ENCODE measurements around the gene TMPRSS2.

TMPRSS2 gene

DNA sequence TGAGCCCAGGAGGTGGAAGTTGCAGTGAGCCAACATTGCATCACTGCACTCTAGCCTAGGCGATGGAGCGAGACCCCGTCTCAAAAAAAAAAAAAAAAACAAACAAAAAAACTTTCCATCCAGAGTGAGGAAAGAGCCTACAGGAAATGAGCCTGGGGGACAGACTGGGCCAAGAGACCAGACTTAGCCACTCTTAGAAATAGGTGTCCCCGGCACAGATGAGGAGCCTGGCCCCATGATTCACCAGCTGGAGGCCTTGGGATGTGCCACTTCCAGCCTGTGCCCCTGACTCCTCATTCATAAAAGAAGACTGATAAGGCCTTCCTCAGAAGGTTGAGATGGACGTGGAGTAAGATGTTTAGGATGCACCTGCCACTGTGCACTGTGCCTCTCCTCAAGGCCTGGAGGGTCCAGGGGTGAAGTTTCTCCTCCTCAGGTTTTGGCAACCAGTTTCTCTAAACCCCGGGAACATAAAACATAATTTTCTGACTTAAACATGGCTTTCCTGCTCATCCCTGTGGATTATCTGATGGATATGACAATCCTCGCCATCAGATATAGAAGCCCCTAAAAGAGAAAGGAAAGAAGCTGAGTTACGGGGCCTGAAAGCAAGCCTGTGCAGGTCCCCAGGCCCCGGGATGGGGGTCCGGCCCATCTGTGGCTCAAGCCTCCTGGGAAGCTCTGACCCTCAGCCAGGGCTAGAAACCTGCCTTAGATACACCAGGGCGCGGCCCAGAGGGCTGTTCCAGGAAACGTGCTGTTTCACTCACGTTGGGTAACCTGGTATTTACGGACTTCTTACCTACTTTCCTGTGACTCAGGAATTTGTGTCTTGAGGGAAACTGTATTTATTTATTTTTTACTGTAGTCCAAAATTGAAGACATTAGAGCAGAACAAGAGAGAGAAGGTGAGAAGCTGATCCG is 55.9 kb downstream of the TMPRSS2 start:
- no peak for DNase-seq (ENCODE audit: low read depth in 1 of 2, low spot score in 1 of 2)

DNA sequence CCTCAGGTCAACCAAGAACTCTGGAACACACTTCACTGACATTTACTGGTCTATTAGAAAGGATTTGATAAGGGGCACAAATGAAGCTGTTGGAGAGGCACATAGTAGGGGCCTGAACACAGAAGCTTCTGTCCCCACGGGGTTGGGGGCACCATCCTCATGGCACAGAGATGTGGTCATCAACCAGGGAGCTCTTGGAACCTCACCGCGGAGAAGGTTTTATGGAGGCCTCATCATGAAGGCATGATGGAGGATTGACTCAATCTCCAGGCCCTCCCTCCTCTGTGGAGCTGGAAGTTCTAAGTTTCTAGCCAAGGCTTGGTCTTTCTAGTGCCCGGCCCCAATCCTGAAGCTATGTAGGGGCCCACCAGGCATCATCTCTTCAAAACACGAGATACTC is 58.3 kb downstream of the TMPRSS2 start:
- no peak for DNase-seq (ENCODE audit: low read depth in 1 of 2, low spot score in 1 of 2)

DNA sequence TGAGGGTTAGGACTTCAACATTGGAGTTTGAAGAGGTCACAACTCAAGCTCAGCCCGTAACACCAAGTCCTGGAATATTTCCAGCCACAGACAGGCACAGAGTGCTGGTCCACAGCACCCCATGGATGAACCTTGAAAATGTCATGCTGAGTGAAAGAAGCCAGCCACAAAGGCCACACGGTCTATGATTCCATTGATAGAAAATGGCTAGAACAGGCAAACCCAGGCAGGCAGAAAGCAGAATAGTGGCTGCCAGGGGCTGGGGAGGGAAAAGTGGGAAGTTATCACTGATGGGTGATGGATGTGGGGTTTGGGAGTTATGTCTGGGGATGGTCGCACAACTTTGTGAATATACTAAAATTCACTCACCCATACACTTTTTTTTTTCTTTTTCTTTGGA is 60.6 kb downstream of the TMPRSS2 start:
- no peak for DNase-seq (ENCODE audit: low read depth in 1 of 2, low spot score in 1 of 2)

DNA sequence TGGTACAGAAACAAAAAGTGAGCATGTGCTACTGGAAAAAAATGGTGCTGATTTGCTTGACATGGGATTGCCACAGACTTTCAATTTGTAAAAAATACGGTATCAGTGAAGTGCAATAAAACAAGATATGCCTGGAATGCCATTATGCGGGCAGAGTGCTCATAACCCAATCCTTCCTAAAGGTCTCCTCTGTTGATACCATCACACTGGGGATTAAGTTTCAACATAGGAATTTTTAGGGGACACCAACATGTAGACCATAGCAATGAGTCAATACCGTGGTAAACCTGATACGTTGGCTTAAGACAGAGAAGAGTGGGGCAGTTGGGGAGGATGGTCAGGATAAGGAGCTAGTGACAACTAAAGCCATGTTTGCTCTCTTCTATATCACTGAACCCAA is 61.4 kb downstream of the TMPRSS2 start:
- no peak for DNase-seq (ENCODE audit: low read depth in 1 of 2, low spot score in 1 of 2)

DNA sequence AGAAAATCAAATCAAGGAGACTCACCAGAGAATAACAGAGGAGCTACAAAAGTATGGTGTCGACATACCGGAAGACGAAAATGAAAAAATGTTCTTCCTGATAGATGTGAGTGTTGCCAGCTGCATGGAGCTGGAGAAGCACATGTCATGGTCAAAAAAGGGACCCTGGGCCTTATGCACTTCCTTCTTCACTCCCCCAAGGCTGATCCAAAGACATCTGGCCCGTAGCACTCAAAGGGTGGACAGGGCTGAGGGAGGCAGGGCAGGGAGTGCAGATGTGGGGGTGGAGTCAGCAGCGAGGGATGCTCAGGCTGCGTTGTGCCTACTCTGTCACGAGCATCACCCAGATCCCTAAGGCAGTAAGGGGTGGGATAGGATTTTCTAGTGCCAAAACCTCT is 62.5 kb downstream of the TMPRSS2 start:
- DNase-seq (ENCODE audit: low read depth in 1 of 2, low spot score in 1 of 2) = no peak

DNA sequence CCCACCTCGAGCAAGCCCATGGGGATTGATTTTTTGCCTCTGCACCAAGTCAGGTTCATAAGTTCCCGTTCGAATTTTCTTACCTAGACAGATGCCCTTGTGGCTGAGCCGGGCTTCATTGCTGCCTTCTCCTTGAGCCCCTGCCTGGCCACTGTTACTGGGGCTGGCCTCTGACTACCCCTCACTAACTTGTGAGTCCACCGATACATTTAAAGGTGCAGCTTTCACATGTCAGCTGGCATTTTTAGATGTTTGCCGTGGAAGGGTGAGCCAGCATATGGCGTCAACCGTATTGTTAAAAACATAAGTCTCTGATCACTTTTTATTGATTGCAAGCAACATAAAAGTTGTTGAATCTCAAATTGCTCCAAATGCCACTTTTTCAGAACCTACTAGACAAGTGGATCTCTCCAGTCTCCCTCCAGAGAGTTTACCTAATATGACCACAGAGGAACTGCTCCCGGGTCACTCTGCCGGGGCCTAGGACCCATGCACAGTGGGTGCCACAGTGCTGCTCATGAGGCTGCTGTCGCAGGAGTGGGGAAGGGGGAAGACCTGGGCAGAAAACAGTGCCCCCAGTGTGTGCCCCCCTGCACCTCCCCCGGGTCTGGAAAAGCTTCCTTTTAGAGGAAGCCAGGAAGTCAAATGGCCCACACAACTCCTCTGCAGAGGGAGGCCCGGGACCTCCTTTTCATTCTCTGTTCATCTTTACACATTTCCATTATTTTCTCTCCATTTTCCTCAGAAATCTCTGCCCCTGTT is 63.1 kb downstream of the TMPRSS2 start:
- no peak for DNase-seq (ENCODE audit: low read depth in 1 of 2, low spot score in 1 of 2)

DNA sequence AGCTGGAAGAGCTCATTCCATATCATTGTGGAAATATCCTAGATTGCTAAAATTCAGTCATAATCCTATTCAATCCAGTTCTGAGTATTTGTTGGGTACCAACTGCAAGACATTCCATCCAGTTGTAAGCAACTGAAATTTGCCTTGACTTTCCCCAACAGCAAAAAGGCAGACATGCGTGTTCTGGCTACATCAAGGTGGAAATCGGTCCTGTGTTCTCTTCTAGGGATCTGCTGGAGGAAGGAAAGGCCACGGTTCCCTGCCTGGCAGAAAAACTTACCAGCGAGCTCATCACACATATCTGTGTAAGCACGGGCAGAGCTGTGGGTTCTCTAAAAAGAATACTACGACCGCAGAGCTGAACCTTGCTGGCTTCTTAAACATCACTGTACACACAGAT is 64.4 kb downstream of the TMPRSS2 start:
- no peak for DNase-seq (ENCODE audit: low read depth in 1 of 2, low spot score in 1 of 2)

DNA sequence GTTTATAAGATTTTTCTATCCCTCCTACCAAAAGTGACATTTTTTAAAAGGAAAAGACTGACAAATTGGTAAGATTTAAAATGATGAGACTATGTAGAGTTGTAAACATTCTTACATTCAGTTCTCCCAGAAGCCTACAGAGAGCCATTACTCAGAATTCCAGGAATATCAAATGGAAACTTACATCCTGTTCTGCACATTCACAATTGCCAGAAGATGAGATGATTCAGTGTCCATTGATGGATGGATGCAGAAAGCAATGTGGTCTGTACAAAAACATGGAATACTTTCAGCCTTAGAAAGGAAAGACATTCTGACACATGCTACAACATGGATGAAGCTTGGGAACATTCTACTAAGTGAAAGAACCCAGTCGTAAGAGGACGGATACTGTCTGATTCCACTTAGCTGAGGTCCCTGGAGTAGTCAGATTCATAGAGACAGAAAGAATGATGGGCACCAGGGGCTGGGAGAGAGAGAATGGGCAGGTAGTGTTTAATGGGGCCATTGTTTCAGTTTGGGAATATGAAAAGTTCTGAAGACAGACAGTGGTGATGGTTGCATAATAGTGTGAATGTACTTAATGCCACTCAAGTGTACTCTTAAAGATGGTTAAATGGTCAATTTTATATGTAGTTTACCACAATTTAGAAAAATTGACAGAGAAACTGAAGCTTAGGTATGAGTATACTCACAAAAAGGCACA is 65.3 kb downstream of the TMPRSS2 start:
- no peak for DNase-seq (ENCODE audit: low read depth in 1 of 2, low spot score in 1 of 2)

DNA sequence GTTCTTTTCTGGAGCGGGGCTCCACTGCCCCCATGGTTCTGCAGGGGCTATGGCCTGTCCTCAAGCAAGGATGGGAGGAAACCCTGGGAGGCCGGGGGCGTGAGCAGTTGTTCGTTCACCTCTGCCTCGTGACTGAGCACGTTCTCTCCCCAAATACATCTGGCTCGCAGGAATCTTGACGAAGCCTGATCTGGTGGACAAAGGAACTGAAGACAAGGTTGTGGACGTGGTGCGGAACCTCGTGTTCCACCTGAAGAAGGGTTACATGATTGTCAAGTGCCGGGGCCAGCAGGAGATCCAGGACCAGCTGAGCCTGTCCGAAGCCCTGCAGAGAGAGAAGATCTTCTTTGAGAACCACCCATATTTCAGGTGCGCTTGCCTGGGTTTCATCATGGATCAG is 66.4 kb downstream of the TMPRSS2 start:
- no peak for DNase-seq (ENCODE audit: low read depth in 1 of 2, low spot score in 1 of 2)

DNA sequence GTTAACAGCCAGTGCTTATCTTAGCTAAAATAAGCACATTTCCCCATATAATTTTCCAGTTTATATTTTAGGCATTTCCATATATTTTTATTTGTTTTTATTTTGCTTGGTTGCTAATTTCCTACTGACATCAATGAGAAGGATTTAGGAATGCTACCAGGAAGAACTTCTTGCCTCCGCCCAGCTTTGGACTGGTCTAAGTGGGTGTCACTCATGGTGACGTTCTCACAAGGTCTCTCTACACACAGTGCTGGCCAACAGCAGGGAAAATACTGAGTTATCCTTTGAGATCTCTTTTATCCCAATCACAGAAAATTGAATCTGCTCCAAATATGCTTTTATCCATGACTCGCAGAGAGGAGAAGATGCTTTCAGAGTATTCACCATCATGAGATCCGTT is 68.7 kb downstream of the TMPRSS2 start:
- no peak for DNase-seq (ENCODE audit: low read depth in 1 of 2, low spot score in 1 of 2)

DNA sequence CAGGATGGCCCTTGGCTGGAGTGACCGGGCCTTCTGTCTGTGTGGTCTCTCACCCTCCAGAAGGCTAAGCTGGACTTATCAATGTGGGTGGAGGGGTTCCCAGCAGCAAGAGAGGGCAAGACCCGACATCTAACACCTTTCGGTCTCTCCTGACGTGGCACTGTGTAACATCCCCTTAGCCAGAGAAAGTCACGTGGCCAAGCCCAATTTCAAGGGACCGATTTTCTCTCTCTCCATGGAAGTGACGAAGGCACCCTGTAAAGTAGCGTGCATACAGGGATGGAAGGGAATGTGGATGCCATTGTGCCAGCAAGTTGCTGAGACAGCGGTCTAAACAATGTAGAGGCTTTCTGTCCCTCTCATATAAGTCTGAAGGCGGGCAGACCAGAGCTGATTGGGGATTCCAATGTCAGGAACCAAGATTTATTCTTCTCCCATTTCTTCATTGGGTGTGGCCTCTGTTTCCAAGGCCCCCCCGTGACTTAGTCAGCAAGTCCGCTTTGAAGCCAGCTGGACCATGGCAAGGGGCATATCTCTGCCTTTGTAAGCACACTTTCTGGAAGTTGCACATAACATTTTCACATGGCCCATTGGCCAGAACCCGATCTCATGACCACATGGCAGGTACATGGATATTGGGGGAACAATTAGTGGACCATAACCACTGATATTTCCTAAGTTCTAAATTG is 69.4 kb downstream of the TMPRSS2 start:
- no peak for DNase-seq (ENCODE audit: low read depth in 1 of 2, low spot score in 1 of 2)

DNA sequence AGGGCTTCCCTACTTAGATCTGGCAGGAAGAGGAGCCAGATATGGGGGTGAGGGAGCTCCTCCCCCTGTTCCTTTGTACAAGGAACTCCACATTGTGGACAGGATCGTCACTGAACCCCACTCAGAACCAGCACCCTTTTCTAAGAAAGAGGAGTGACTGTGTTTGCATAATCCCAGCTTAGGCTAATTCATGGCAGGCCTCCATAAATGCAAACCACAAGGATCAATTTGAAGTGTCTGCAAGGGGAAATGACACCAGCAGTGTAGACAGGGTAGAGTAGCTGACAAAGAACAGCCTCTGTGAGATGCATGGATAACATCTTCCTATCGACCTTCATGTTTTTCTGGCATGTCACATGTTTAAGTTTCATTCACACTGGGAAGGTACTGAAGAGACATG is 70.2 kb downstream of the TMPRSS2 start:
- DNase-seq (ENCODE audit: low read depth in 1 of 2, low spot score in 1 of 2) = no peak

DNA sequence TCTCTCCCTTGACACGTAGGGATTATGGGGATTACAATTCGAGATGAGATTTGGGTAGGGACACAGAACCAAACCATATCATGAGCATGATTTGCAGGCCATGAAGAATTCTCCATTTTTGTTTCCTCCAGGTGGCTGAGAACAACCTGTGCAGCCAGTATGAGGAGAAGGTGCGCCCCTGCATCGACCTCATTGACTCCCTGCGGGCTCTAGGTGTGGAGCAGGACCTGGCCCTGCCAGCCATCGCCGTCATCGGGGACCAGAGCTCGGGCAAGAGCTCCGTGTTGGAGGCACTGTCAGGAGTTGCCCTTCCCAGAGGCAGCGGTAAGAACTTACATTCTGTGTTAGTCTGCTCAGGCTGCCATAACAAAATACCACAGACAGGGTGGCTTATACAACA is 72.3 kb downstream of the TMPRSS2 start:
- DNase-seq (ENCODE audit: low read depth in 1 of 2, low spot score in 1 of 2) = no peak

DNA sequence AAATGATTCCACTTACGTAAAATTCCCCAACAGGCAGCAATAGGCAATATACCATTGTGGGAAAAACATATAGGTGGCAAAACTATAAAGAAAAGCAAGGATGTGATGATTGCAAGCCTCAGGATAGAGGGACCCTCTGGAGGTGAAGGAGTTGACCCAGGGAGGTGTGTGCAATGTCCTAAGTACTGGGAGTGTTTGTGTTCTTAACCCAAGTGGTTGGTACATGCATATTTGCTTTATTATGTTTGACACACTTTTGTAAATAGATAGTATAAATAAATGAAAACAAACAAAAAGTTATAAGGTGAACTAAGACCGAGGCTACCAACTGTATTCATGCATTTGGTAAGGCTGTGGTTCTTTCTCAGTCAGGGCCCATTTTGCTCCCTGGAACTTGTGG is 74.4 kb downstream of the TMPRSS2 start:
- DNase-seq (ENCODE audit: low read depth in 1 of 2, low spot score in 1 of 2) = no peak

DNA sequence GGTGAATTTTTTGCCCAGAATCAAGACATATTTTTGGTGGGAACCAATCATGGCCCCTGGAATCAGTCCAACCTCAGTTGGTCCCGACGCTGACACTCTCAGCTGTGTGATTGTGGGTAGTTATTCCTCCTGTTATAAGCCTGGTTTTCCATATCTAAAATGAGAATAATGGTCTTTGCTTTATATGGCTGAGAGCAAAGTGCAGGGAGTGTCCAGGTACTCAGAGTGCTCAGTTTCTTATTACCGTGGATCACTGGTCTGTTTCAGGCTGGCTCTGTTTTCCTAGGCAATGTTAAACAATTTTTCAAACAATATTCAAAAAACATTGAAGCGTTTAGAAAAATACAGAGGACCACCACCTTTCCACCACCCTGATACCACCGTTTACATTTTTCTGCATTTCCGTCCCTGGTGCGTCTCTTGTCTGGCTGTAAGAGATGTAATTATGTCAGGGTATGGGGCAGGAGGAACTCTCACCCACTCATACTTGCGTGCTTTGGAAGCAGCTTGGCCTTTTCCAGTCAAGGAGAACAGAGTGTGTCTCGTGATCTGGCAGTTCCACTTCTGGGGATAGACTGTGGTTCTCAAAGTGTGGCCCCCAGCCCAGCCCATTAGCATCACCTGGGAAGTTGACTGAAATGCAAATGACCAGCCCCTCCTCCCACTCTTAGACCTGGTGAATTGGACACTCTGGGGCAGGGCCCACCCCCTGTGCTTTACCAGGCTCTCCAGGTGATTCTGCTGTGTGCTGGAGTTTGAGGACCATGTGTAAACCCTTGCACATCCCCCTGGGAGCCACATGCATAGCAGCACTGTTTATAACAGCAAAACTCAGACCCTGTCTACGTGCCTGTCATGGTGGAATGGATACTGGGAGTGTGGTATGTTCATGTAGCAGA is 75.1 kb downstream of the TMPRSS2 start:
- no peak for DNase-seq (ENCODE audit: low read depth in 1 of 2, low spot score in 1 of 2)

DNA sequence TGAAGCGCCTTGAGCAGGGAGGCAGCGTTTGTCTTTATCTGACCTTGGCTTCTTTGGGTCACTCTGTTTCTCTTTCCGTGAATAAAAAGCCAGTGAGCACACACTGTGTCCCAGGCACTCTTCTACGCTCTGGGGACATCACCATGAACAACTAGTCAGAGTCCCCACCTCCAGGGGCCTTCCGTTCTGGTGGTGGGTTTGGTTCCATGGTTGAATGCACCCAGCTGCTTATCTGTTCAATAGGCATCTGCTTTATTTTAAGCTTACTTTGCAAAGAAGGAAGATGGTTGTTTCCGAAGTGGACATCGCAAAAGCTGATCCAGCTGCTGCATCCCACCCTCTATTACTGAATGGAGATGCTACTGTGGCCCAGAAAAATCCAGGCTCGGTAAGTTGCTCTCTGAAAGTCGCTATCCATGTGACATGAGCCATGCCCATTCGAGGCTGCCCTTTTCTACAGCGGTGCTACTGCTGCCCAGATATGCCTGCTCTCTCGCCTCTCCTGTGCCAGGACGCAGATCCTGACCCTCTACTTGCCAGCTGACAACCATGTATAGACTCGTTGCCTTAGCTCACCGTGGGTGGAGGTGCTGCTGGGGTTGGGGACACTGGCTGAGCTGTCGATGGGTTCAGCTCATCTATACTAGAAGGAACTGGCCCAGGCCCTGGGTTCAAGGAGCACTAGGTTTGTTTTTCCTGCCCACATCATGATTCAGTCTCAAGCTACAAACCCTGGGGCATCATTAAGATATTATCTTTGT is 76.0 kb downstream of the TMPRSS2 start:
- no peak for DNase-seq (ENCODE audit: low read depth in 1 of 2, low spot score in 1 of 2)

DNA sequence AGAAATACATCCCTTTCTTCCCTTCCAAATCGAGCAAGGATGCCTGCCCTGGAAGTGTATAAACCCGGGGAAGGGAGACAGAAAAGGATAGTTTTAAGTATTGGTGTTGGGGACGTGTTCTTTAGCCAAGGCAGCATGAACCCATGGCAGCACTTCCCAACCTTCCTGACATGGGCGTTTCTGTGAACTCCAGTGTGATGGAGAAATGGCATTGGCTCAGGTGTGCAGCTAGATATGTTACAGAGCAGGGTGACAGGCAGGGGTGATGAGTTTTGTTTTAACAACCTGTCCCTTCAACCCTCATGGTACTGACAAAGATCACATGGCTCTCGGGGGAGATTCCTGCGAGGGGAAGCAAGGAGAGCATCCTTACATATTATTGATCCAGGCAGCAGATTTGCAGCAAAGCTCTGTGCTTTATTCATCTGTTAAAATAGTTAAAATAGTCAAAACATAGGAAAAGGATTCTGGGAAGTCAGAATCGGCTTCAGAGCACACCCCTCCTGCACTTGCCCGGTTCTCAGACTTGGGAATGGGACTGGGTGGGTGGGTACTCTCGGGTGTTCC is 78.0 kb downstream of the TMPRSS2 start:
- no peak for DNase-seq (ENCODE audit: low read depth in 1 of 2, low spot score in 1 of 2)

DNA sequence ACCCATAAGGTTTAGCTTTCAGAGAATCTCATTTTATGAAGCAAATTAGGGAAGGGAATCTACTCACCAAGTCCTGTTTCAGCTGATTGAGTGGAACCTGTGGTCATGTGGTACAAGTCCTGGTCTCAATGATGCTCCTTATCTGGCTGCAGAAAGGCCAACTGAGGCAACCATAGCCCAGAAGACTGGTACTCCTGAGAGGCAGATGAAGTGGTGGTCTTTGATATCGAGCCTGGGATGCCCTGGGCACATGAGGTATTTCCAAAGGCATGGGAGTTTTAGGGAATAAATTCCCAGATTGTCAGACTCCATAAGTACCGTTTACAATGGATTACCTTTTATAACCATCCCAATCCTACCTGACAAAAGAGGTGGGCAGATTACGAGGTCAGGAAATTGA is 78.7 kb downstream of the TMPRSS2 start:
- DNase-seq (ENCODE audit: low read depth in 1 of 2, low spot score in 1 of 2) = no peak

DNA sequence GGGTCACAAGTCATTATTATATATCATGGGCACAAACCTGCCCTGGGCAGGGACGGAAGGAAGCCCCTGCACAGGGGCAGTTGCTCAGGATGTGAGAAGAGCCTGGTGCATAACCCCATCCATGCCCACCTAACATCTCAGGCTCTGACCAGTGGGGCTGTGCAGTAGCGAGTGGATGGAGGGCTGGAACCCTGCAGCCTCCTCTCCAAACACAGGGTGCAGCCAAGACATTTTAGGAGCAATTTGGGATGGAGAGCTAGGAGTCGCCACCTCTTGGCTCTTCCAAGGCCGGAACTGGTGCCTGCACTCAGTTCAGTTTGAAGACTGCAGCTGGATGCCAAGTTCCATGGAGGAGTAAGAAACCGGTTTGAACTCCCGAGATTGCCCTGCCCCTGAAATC is 79.1 kb downstream of the TMPRSS2 start:
- no peak for DNase-seq (ENCODE audit: low read depth in 1 of 2, low spot score in 1 of 2)
